HPDE6-E6E7 (cell line): ENCODE results near the gene ATF4.

Experiments
- DNase-seq: peaks from one replicate; pipeline ENCODE4 v3.0.0; 2011; ENCODE audit warnings: missing footprints; ENCODE audit errors: extremely low spot score

ATF4 gene

DNA sequence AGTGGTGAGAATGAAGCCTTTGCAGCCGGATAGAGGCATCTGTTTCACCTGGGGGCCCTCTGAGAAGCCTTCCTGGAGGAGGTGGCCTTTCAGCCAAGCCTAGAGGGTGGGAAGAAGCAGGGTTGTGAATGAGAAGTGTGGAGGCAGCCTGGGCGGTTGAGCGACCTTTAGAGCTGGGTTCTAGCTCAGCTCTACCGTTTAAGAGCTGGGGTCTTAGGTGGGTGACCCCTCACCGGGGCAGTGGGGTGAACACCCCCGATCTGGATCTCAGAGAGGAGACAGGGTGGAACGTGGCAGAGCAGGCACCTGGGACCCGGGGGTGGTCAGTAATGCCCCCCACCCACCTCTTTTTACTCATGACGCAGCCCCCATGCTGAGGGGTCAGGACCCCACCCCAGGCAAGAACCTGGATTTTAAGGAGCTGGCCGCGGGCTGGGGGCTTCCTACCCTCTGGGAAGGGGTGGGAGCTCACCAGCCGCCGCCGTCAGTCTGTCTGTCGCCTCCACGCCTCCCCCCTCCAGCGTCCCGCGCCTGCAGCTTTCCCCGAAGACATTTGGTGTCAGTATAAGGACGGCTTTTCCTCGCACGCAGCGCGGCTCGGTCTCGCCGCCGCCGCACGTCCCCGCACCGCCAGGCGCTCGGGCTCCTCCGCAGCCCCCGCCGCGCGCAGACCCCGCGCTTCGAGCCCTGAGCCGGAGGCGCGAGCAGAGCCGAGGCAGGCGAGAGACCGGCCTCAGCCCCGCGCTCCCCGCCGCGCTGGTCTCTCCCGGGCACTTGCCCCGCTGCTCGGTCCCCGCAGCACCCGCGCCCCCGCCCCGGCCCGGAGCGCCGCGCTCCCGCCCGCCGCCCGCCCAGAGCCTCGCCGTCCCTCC is 36.8 kb downstream of the ATF4 start:
- no peak for DNase-seq

DNA sequence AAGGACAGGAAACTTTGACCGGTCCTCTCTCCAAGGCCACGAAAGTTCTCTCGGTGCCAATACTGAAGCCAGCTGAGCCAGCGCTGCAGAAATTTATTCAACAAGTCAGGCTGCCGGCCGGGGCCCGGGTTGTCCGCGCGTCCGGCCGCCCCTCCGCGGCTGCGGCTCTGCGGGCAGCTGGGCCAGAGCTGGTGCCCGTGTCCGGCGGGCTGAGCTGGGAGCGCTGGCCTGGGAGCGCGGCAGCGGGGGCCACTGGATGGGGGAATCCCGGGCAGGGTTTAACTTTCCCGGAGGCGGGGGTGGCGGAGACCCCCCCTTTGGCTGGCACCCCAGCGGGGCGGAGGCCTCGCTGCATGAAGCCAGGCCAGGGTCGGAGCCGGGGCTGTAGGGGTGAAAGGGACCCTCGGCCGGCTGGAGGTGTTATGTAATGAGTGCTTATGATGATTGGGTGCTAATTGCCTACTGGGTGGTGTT is 37.9 kb downstream of the ATF4 start:
- no peak for DNase-seq

DNA sequence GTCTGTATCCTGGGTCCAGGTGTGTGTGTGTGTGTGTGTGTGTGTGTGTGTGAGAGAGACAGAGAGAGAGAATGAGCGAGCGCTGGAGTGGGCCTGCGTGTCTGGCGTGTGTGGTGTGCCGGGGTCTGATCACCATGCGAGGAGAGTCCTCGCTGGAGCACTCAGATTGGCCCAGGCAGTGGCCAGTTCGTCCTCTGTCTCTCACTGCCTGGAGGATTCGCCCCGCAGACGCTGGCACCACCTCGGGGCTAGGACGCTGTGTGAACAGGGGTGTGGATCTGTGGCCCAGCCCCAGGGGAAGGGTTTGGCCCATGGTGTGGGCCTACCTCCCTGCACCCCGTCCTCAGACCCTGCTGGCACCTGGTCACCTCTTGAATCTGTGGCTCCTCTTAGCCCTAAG is 38.6 kb downstream of the ATF4 start:
- DNase-seq = no peak

DNA sequence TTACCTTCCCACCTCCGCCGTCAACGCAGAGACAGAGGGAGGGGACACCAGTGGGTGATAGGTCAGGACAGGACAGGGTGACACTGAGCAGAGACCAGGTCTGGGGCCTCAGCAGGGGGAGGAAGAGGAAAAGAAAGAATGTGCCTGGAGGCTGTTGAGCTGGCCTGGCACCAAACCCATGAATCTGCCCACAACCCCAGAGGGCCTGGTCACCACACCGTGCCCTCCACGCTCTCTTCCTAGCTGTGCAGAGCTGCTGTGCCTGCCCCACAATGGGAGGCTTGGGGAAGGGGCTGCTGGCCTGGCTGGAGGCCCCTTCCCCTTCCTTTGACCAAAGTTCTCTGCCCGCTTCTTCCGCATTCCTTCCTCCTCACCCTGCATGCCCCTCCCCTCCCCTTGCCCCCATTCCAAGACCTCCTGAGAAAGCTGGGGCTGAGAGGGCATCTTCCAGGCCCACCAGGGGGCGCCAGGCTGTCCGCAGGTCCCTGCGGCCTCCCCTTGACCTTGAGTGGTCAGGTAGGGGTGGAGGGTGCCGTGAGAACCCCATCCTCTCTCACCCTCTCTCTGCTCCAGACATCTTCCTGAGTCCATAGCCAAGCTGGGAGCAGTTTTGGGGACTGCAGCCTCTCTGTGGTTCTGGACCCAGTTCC is 39.2 kb downstream of the ATF4 start:
- no peak for DNase-seq

DNA sequence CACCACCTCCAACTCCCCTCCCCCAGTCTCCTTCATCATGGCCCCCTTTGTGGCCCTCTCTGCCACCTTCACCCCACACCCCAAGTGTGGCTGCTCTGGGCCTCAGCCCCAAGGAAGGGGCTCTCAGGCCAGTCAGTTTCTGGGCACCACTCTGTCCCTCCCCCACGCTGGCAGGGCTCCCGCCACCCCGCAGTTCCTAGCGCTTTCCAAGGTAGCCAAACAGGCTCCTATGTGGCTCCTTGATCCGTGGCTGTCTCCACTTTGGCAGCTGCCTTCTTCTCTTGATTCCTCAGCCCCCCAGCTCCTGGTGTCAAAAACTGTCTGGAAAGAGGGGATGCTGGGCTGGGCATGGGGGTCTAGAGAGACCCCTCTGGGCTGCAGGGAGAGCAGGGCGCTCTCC is 39.8 kb downstream of the ATF4 start:
- no peak for DNase-seq

DNA sequence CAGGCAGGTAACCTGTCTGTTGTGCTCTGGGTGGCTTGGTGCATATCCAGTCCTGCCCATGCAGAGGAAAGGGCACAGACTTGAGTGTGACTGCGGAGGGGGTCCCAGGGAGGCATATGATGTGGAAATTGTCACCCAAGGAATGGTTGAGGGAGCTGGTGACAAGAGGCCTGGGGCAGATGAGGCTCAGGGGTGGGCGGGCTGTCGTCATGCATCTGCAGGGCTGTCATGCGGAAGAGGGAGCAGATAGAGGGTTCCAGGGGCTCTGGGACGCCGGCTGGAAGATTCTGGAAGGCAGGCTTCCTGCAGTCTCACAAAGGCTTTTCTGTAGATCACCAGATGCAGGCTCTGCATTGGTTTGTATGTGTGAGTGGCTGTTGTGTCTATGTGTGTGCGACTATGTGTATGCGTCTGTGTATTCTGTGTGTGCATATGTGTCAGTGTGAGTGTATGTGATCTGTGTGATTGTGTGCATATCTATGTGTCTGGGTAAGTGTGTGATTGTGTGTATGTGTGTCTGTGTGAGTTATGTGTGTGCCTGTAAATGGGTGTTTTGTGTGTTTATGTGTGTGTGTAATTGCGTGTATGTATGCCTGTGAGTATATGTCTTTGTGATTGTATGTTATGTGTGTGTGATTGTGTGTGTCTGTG is 42.6 kb downstream of the ATF4 start:
- no peak for DNase-seq

DNA sequence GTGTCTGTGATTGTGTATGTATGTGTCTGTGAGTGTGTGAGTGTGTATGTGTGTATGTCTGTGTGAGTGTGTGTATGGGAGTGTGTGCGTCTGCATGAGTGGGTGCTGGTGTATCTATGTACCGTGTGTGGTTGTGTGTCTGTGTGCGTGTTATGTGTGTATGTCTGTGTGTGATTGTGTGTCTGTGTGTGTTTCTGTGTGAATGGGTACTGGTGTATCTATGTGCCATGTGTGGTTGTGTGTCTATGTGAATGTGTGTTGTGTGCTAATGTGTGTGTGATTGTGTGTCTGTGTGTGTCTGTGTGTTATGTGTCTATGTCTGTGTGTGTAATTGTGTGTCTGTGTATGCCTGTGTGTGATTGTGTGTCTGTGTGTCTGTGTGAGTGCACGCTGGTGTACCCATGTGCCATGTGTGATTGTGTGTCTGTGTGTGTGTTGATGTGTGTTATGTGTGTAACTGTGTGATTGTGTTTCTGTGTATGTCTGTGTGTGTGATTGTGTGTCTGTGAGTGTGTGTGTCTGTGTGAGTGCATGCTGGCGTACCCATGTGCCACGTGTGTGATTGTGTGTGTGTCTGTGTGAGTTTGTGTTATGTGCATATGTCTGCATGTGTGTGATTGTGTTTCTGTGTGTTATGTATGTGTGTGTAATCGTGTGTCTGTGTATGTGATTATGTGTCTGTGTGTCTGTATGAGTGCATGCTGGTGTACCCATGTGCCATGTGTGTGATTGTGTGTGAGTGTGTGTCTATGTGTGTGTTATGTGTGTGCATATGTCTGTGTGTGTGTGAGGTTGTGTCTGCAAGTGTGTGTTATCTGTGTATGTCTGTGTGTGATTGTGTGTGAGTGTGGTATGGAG is 43.4 kb downstream of the ATF4 start:
- DNase-seq = no peak

DNA sequence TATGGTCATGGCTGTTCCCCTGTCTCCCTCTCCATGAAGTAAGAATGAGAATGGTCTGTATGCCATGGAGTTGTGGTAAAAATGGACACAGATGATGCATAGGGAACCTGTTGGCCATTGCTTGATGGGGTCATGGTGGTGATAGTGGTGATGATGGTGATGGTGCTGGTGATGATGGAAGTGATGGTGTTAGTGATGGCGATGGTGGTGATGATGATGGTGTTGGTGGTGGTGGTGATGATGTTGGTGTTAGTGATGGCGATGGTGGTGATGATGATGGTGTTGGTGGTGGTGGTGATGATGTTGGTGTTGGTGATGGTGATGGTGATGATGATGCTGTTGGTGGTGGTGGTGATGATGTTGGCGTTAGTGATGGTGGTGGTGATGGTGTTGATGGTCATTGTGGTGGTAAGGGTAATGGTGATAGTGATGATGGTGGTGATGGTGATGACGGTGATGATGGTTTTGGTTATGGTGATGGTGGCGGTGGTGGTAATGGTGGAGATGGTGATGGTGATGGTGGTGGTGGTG is 45.1 kb downstream of the ATF4 start:
- DNase-seq = no peak

DNA sequence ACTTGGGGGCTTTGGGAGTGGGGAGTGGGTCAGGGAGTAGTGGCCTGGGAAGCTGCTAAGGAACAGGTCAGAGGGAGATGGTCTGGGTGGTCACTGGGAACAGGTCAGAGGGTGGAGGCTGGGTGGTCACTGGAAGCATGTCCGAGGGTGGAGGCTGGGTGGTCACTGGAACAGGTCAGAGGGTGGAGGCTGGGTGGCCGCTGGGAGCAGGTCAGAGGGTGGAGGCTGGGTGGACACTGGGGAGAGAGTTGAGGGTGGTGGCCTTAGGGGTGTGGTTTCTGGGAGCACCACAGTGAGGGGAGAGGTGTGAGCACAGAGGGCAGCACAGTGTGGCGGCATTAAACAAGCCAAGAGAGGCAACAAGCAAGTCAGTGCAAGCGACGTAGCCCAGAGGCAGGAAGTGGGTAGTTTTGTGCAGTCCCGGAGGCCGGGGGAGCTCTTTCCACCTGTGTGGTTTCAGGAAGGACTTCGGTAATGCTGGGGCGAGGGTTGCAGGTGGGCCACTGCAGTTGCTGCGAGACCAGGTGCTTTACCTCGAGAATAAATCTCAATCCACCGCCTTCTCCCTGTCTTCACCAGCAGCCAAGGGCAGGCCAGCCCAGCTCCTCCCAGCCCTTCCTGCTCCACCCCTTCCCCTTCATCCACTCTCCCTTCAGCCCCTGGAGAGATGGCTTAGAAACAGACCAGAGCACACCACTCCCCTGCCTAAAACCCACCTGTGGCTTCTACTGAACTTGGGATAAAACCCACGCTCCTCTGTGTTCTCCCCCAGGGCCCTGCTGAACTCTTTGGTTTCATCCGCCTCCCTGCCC is 47.0 kb downstream of the ATF4 start:
- no peak for DNase-seq

DNA sequence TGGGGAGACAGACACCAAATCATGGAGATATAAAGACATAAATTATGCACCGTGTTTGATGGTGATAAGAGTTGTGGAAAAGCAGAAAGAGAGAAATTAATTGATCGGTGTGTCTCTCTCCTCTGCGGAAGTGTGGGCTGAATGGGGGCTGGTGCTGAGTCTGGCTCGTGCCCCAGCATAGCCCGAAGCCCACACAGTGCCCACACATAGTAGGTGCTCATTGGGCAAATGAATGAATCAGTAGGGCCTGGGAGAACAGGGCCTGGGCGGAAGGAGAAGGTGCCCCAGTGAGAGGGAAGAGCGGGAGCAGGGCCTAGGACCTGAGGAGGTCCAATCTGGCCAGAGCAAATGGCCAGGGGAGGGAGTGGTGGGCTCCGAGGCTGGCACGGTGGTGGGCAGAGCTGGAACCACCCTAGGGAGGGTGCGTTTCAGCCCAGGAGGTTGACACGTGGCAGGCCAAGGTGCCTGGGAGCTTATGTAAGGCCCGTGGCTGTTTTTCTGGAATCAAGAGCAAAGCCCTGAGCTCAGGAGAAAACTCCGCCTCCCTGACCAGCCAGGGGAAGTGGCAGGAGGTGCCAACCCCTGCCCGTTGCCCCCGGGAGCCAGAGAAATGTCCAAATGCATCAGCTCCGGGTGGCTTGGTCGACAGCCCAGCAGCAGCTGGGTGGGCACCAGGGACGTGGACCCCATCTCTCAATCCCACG is 48.1 kb downstream of the ATF4 start:
- no peak for DNase-seq

DNA sequence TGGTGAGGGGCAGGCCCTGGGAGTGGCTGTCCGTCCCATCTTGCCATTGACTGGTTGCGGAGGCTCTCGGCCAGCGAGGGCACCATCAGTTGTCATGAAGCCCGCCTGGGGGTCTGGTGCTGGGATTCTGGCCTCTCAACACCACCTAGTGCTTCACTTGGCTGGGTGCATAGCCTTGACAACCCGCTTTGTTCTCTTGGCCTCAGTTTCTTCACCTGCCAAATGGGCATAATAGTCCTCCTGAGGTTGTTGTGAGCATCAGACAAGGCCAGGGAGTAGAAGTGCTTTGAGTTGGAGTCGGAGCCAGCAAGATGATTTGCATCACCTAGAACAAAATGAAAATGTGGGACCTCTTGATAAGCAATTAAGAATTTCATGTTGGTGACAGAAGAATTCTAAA is 48.7 kb downstream of the ATF4 start:
- no peak for DNase-seq

DNA sequence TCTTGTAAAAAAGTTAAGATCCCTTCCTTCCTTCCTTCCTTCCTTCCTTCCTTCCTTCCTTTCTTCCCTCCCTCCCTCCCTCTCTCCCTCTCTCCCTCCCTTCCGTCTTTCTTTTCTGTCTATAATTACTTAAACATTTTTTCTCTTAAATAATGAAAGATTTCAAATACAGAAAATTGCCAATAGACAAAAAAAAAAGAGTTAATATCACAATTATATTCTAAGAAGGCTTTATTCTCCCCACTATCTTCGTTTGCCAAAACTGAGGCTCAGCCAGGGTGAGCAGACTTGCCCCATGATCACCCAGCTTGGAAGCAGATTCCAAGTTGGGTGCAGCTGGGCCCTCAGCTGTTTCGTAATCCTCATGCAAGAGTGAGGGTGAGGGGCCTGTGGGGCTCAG is 49.9 kb downstream of the ATF4 start:
- DNase-seq = no peak

DNA sequence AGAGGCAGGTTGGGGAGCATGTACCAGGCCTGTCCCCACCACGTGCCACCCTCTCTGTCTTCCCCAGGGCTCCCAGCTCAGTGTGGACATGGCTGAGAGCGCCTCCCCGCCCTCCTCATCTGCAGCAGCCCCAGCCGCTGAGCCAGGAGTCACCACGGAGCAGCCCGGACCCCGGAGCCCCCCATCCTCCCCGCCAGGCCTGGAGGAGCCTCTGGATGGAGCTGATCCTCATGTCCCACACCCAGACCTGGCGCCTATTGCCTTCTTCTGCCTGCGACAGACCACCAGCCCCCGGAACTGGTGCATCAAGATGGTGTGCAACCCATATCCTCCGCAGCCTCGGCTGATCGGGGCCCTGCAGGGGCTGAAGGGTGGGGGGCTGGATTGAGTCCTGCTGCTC is 50.3 kb downstream of the ATF4 start, which contains the start of gene CACNA1I:
Gene CACNA1I, plus strand, starts transcription at position 89 of the 400 bp plus-strand sequence. Its CDS starts 0 bp downstream, at position 89.
- no peak for DNase-seq

DNA sequence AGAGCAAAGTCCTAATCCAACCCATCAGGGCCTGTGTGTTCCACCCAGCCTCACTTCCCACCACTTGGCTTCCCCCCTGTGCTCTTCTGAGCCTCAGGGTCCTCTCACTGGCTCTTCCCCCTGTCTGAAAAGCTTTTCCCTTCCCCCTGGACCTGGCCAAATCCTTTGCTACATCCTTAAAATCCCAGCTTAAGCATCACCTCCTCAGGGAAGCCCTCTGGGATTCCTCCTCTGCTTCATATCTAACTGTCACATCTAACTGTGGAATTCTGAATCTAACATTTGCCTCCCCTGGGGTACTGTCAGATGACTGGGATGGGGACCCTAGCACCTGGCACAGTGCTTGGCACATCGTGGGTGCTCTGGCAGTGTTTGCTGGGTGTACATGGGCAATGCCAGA is 51.2 kb downstream of the ATF4 start:
- DNase-seq = no peak
